ENCODE results near the gene MLN.

The MLN gene

GRCh38 chr6:33750244-33750991, 53.4 kb downstream of the MLN start:
- DNase-seq = no peak

DNA sequence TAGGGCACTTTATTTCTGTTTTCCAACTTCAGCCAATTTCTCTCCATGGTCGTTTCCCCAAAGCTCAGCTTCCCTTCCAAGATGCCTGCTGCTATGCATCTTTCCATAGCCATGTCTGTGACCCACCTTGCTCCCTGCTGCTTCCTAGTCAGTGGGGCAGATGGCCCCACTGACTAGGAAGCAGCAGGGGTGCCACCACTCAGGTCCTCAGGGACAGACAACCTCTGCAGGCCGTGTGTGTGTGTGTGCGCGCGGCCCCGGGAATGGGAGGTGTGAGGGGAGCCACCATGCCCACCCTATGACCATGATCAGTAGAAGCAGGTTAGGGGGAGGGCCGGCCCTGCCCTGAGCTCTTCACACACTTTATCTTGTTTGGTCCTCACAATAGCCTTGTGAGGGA, 54.4 kb downstream of the MLN start:
- DNase-seq = no peak

- no peak for DNase-seq
Observed at GRCh38 chr6:33748841-33749240, 55.0 kb downstream of the MLN start.

GRCh38 chr6:33747823-33748222, 56.0 kb downstream of the MLN start:
- DNase-seq = no peak

GRCh38 chr6:33746651-33747100, 57.1 kb downstream of the MLN start, which contains the start of gene IP6K3:
Gene IP6K3 (minus strand): TSS chr6:33746905. CDS start chr6:33735476, 11,429 bp downstream.
- no peak for DNase-seq

- DNase-seq = no peak
Observed at GRCh38 chr6:33746036-33746600, 57.7 kb downstream of the MLN start.

GRCh38 chr6:33745548-33745947, 58.3 kb downstream of the MLN start:
- no peak for DNase-seq

- no peak for DNase-seq
Observed at GRCh38 chr6:33744895-33745546, 58.8 kb downstream of the MLN start.

Data from stimulated activated CD4-positive, alpha-beta T cell treated with anti-CD3 and anti-CD28 coated beads, Interleukin-12 subunit alpha, Interleukin-12 subunit beta, amount 100 ng/mL, for 4 hours (primary cell).